ENCODE data around the gene ROR1.
A peak's percentile ranks its signal among the peaks of the same experiment; 100 is the strongest.

ROR1 gene

GRCh38 chr1:64194168-64195080, 420.6 kb downstream of the ROR1 start:
- H2BK15ac ChIP-seq (ENCODE audit: low read depth, poor library complexity, severe bottlenecking): no peak overlapping the region
- no peak overlapping the region for H3K18ac ChIP-seq (ENCODE audit: low read depth in 1 of 2, low read length in 2 of 2)
- H3K4me2 ChIP-seq (ENCODE audit: low read length, poor library complexity, severe bottlenecking): no peak overlapping the region
- H3K36me3 ChIP-seq (ENCODE audit: control insufficient read depth in 1 of 2, insufficient read depth in 2 of 2, low read depth in 1 of 2, low read length in 2 of 2): no peaks in the 10 kb centered on the region
- H2AK5ac ChIP-seq (ENCODE audit: low read length, severe bottlenecking): no peak overlapping the region
- no peak for DNase-seq
- H3K4me1 ChIP-seq (ENCODE audit: control insufficient read depth, insufficient read depth, low read depth, low read length): no peaks in the 10 kb centered on the region
- no peak overlapping the region for H4K91ac ChIP-seq (ENCODE audit: low read length)
- H3K4me3 ChIP-seq (ENCODE audit: insufficient read depth in 1 of 2, low read depth in 1 of 2, low read length in 2 of 2): peak overlapping the region in 1 of 2 experiments; percentile 55
- 73% methylated on average over 7 of the region's 8 CpGs for WGBS
- no peaks in the 10 kb centered on the region for H3K27me3 ChIP-seq (ENCODE audit: control insufficient read depth in 1 of 2, insufficient read depth in 1 of 2, low read length in 2 of 2)
- no peak overlapping the region for H2BK12ac ChIP-seq (ENCODE audit: low read length in 2 of 2)
- no peak overlapping the region for H3K4ac ChIP-seq (ENCODE audit: low read depth in 1 of 2, low read length in 2 of 2)
- no peak overlapping the region for H2BK5ac ChIP-seq (ENCODE audit: low read depth, low read length, poor library complexity, severe bottlenecking)
- no peak overlapping the region for H3K23ac ChIP-seq (ENCODE audit: low read length in 2 of 2)
- no peaks in the 10 kb centered on the region for H3K79me1 ChIP-seq (replicated peaks; ENCODE audit: low read length, poor library complexity, severe bottlenecking)
- no peak overlapping the region for H4K8ac ChIP-seq (ENCODE audit: low read length)
- H3K9ac ChIP-seq (ENCODE audit: low read length): peak overlapping the region; percentile 71
- no peak overlapping the region for H3K27ac ChIP-seq (ENCODE audit: low read length, poor library complexity, severe bottlenecking)
- no peak overlapping the region for H2BK120ac ChIP-seq (ENCODE audit: low read depth, low read length)
- no peak overlapping the region for H2AFZ ChIP-seq (ENCODE audit: low read depth, low read length)
- H3K14ac ChIP-seq (ENCODE audit: low read length in 2 of 2): no peak overlapping the region
- H3K9me3 ChIP-seq (ENCODE audit: control insufficient read depth, low read length): no peaks in the 10 kb centered on the region

GRCh38 chr1:64195081-64195395, 421.2 kb downstream of the ROR1 start:
- Histone ChIP-seq H3K9ac (ENCODE audit: low read length) (peak overlapping the region; percentile 71), H3K14ac (ENCODE audit: low read length in 2 of 2) (no peak overlapping the region), H2BK120ac (ENCODE audit: low read depth, low read length) (no peak overlapping the region), H3K27ac (ENCODE audit: low read length, poor library complexity, severe bottlenecking) (no peak overlapping the region), H3K27me3 (ENCODE audit: control insufficient read depth in 1 of 2, insufficient read depth in 1 of 2, low read length in 2 of 2) (no peaks in the 10 kb centered on the region), H3K4me1 (ENCODE audit: control insufficient read depth, insufficient read depth, low read depth, low read length) (no peaks in the 10 kb centered on the region), H2BK15ac (ENCODE audit: low read depth, poor library complexity, severe bottlenecking) (no peak overlapping the region), H2AFZ (ENCODE audit: low read depth, low read length) (no peak overlapping the region), H3K36me3 (ENCODE audit: control insufficient read depth in 1 of 2, insufficient read depth in 2 of 2, low read depth in 1 of 2, low read length in 2 of 2) (no peaks in the 10 kb centered on the region), H3K4me3 (ENCODE audit: insufficient read depth in 1 of 2, low read depth in 1 of 2, low read length in 2 of 2) (peak overlapping the region in 1 of 2 experiments; percentile 55), H4K91ac (ENCODE audit: low read length) (no peak overlapping the region), H2BK5ac (ENCODE audit: low read depth, low read length, poor library complexity, severe bottlenecking) (no peak overlapping the region), H4K8ac (ENCODE audit: low read length) (no peak overlapping the region), H3K18ac (ENCODE audit: low read depth in 1 of 2, low read length in 2 of 2) (no peak overlapping the region), H3K9me3 (ENCODE audit: control insufficient read depth, low read length) (no peaks in the 10 kb centered on the region), H3K79me1 (replicated peaks; ENCODE audit: low read length, poor library complexity, severe bottlenecking) (no peaks in the 10 kb centered on the region), H3K23ac (ENCODE audit: low read length in 2 of 2) (no peak overlapping the region), H3K4me2 (ENCODE audit: low read length, poor library complexity, severe bottlenecking) (no peak overlapping the region), H3K4ac (ENCODE audit: low read depth in 1 of 2, low read length in 2 of 2) (no peak overlapping the region), H2AK5ac (ENCODE audit: low read length, severe bottlenecking) (no peak overlapping the region), H2BK12ac (ENCODE audit: low read length in 2 of 2) (no peak overlapping the region)
- no peak for DNase-seq
- WGBS: 96% methylated on average over 1 of the region's 1 CpG

- H3K18ac ChIP-seq (ENCODE audit: low read depth in 1 of 2, low read length in 2 of 2): peak overlapping the region in 1 of 2 experiments; percentile 37
- 59% methylated on average over 7 of the region's 8 CpGs for WGBS
- H4K91ac ChIP-seq (ENCODE audit: low read length): no peak overlapping the region
- peak overlapping the region in 1 of 2 experiments; percentile 9 for H3K4ac ChIP-seq (ENCODE audit: low read depth in 1 of 2, low read length in 2 of 2)
- H3K23ac ChIP-seq (ENCODE audit: low read length in 2 of 2): no peak overlapping the region
- no peaks in the 10 kb centered on the region for H3K27me3 ChIP-seq (ENCODE audit: control insufficient read depth in 1 of 2, insufficient read depth in 1 of 2, low read length in 2 of 2)
- no peak overlapping the region for H2AFZ ChIP-seq (ENCODE audit: low read depth, low read length)
- peak overlapping the region; percentile 39 for H4K8ac ChIP-seq (ENCODE audit: low read length)
- H3K27ac ChIP-seq (ENCODE audit: low read length, poor library complexity, severe bottlenecking): no peak overlapping the region
- H2AK5ac ChIP-seq (ENCODE audit: low read length, severe bottlenecking): no peak overlapping the region
- H3K4me1 ChIP-seq (ENCODE audit: control insufficient read depth, insufficient read depth, low read depth, low read length): no peaks in the 10 kb centered on the region
- no peak overlapping the region for H2BK120ac ChIP-seq (ENCODE audit: low read depth, low read length)
- H2BK12ac ChIP-seq (ENCODE audit: low read length in 2 of 2): peak overlapping the region in 1 of 2 experiments; percentile 10
- H3K4me2 ChIP-seq (ENCODE audit: low read length, poor library complexity, severe bottlenecking): no peak overlapping the region
- H3K14ac ChIP-seq (ENCODE audit: low read length in 2 of 2): peak overlapping the region in 1 of 2 experiments; percentile 62
- peak overlapping the region in 1 of 2 experiments; percentile 16 for H3K4me3 ChIP-seq (ENCODE audit: insufficient read depth in 1 of 2, low read depth in 1 of 2, low read length in 2 of 2)
- no peaks in the 10 kb centered on the region for H3K79me1 ChIP-seq (replicated peaks; ENCODE audit: low read length, poor library complexity, severe bottlenecking)
- no peak overlapping the region for H3K9ac ChIP-seq (ENCODE audit: low read length)
- no peaks in the 10 kb centered on the region for H3K36me3 ChIP-seq (ENCODE audit: control insufficient read depth in 1 of 2, insufficient read depth in 2 of 2, low read depth in 1 of 2, low read length in 2 of 2)
- DNase-seq: no peak
- no peak overlapping the region for H2BK15ac ChIP-seq (ENCODE audit: low read depth, poor library complexity, severe bottlenecking)
- H2BK5ac ChIP-seq (ENCODE audit: low read depth, low read length, poor library complexity, severe bottlenecking): no peak overlapping the region
- H3K9me3 ChIP-seq (ENCODE audit: control insufficient read depth, low read length): no peaks in the 10 kb centered on the region
These were observed 422.5 kb downstream of the ROR1 start for GRCh38 chr1:64196074-64196870.

- H3K4me1 ChIP-seq (ENCODE audit: control insufficient read depth, insufficient read depth, low read depth, low read length): no peaks in the 10 kb centered on the region
- WGBS: 100% methylated on average over 2 of the region's 3 CpGs
- no peak overlapping the region for H3K4me3 ChIP-seq (ENCODE audit: insufficient read depth in 1 of 2, low read depth in 1 of 2, low read length in 2 of 2)
- H3K4me2 ChIP-seq (ENCODE audit: low read length, poor library complexity, severe bottlenecking): no peak overlapping the region
- no peak overlapping the region for H4K8ac ChIP-seq (ENCODE audit: low read length)
- H3K27me3 ChIP-seq (ENCODE audit: control insufficient read depth in 1 of 2, insufficient read depth in 1 of 2, low read length in 2 of 2): no peaks in the 10 kb centered on the region
- no peak overlapping the region for H3K9ac ChIP-seq (ENCODE audit: low read length)
- H2AFZ ChIP-seq (ENCODE audit: low read depth, low read length): no peak overlapping the region
- H3K79me1 ChIP-seq (replicated peaks; ENCODE audit: low read length, poor library complexity, severe bottlenecking): no peaks in the 10 kb centered on the region
- H3K4ac ChIP-seq (ENCODE audit: low read depth in 1 of 2, low read length in 2 of 2): no peak overlapping the region
- no peak overlapping the region for H2BK120ac ChIP-seq (ENCODE audit: low read depth, low read length)
- H2BK12ac ChIP-seq (ENCODE audit: low read length in 2 of 2): no peak overlapping the region
- H4K91ac ChIP-seq (ENCODE audit: low read length): no peak overlapping the region
- H2AK5ac ChIP-seq (ENCODE audit: low read length, severe bottlenecking): no peak overlapping the region
- no peak overlapping the region for H2BK5ac ChIP-seq (ENCODE audit: low read depth, low read length, poor library complexity, severe bottlenecking)
- H3K9me3 ChIP-seq (ENCODE audit: control insufficient read depth, low read length): no peaks in the 10 kb centered on the region
- H3K36me3 ChIP-seq (ENCODE audit: control insufficient read depth in 1 of 2, insufficient read depth in 2 of 2, low read depth in 1 of 2, low read length in 2 of 2): no peaks in the 10 kb centered on the region
- H2BK15ac ChIP-seq (ENCODE audit: low read depth, poor library complexity, severe bottlenecking): no peak overlapping the region
- H3K27ac ChIP-seq (ENCODE audit: low read length, poor library complexity, severe bottlenecking): no peak overlapping the region
- H3K18ac ChIP-seq (ENCODE audit: low read depth in 1 of 2, low read length in 2 of 2): no peak overlapping the region
- no peak overlapping the region for H3K14ac ChIP-seq (ENCODE audit: low read length in 2 of 2)
- no peak overlapping the region for H3K23ac ChIP-seq (ENCODE audit: low read length in 2 of 2)
- no peak for DNase-seq
These were observed 423.3 kb downstream of the ROR1 start for GRCh38 chr1:64197076-64197475.
